GM12878 (cell line): ENCODE data around the gene ZDHHC11B. TPM values are rescaled to one million over a fixed set of nuclear protein-coding genes. Genes with fewer than 3 reads are reported as not detected.
"Not testable (repeated sequence)": the region's sequence is repeated elsewhere in the genome, so short reads cannot be mapped to it uniquely, and the experiment has no call there.

Experiments
- ATAC-seq: fragments of 200-7000 bp; cut with Tn5 transposase; 3 replicates; pipeline ENCODE4 v1.9.1; 2020; ENCODE audit warnings: mild to moderate bottlenecking, moderate library complexity
- BruUV-seq: library from RNA; stranded (reverse); fragments of 400-500 nt; replicated peaks from 2 replicates; lab custom pipeline; 2021; lab: Mats Ljungman, UMichigan
- CTCF ChIA-PET: fragments of 300-600 bp; sonication (Branson Sonifier 250); formaldehyde crosslinking; extraction: SDS; loops from one replicate; lab custom pipeline; 2021; ENCODE audit warnings: inconsistent platforms; lab: Yijun Ruan, JAX
- POLR2A ChIA-PET: fragments of 350-600 bp; formaldehyde crosslinking; extraction: SDS; loops from one replicate; lab custom pipeline; 2021; ENCODE audit warnings: inconsistent platforms; lab: Charles Lee
- RAD21 ChIA-PET: fragments of 300-600 bp; sonication (Branson Sonifier 250); formaldehyde crosslinking; loops from one replicate; lab custom pipeline; 2023; ENCODE audit warnings: antibody characterized with exemption; ENCODE audit not compliant: unreplicated experiment; lab: Charles Lee
- SMC1A ChIA-PET: fragments of 300-600 bp; sonication (Branson Sonifier 250); formaldehyde crosslinking; loops from one replicate; lab custom pipeline; 2023; ENCODE audit not compliant: unreplicated experiment, uncharacterized antibody; lab: Charles Lee
- DNase-seq: peaks from one replicate; pipeline ENCODE4 v3.0.0-alpha.2; 2011; ENCODE audit warnings: low read depth, low spot score
- FAIRE-seq: peaks from 3 replicates; lab custom pipeline; 2011; peaks lifted over from hg19 to GRCh38; lab: Jason Lieb, UNC
- H2AFZ ChIP-seq: 2 replicates; pipeline ENCODE4 v1.6.0; 2011; ENCODE audit warnings: low read depth, low read length, control low read depth; ENCODE audit not compliant: control insufficient read depth
- H3K27ac ChIP-seq: 2 replicates; pipeline ENCODE4 v1.5.1; 2011; ENCODE audit warnings: control low read depth; ENCODE audit not compliant: control insufficient read depth, insufficient read depth
- H3K27me3 ChIP-seq, 2 experiments: replicated peaks in 1 of 2; 2 replicates each; pipeline versions ENCODE4 v1.6.0 to v1.6.1; 2011; ENCODE audit warnings: low read length in 1 of 2; ENCODE audit not compliant: control insufficient read depth in 2 of 2, insufficient read depth in 2 of 2
- H3K36me3 ChIP-seq, 2 experiments: 2 replicates each; pipeline ENCODE4 v1.5.1; 2011; ENCODE audit warnings: low read length in 1 of 2; ENCODE audit not compliant: control insufficient read depth in 2 of 2, insufficient read depth in 2 of 2
- H3K4me1 ChIP-seq: 2 replicates; pipeline ENCODE4 v1.6.1; 2011; ENCODE audit warnings: mild to moderate bottlenecking, low read length, moderate library complexity, mixed read lengths; ENCODE audit not compliant: control insufficient read depth, insufficient read depth
- H3K4me2 ChIP-seq: 2 replicates; pipeline ENCODE4 v1.6.0; 2011; ENCODE audit warnings: control low read depth; ENCODE audit not compliant: control insufficient read depth, insufficient read depth
- H3K4me3 ChIP-seq: fragments of 200-600 bp; sonication (generic); 2 replicates; pipeline ENCODE4 v1.5.1; 2016
- H3K79me2 ChIP-seq: 2 replicates; pipeline ENCODE4 v1.6.0; 2011; ENCODE audit warnings: low read length; ENCODE audit not compliant: control insufficient read depth, insufficient read depth
- H3K9ac ChIP-seq: 2 replicates; pipeline ENCODE4 v1.8.0; 2011; ENCODE audit warnings: low read length, control low read depth, mixed read lengths; ENCODE audit not compliant: control insufficient read depth, insufficient read depth
- H3K9me3 ChIP-seq: replicated peaks from 3 replicates; pipeline ENCODE4 v1.5.1; 2011; ENCODE audit warnings: mild to moderate bottlenecking, low read length; ENCODE audit not compliant: control insufficient read depth, insufficient read depth
- H4K20me1 ChIP-seq: 2 replicates; pipeline ENCODE4 v1.6.0; 2011; ENCODE audit not compliant: control insufficient read depth, insufficient read depth
- HDGF ChIP-seq: fragments of 450-650 bp; IDR thresholded peaks from 2 replicates; pipeline ENCODE4 v1.6.1; 2016; ENCODE audit warnings: antibody characterized with exemption
- NBN ChIP-seq: fragments of 450-650 bp; IDR thresholded peaks from 2 replicates; pipeline ENCODE4 v1.6.1; 2016
- RELA ChIP-seq: fragments of 450-650 bp; IDR thresholded peaks from 2 replicates; pipeline ENCODE4 v1.8.0; 2014; ENCODE audit warnings: borderline replicate concordance; ENCODE audit not compliant: partially characterized antibody
- RELB ChIP-seq: fragments of 450-650 bp; IDR thresholded peaks from 2 replicates; pipeline ENCODE4 v1.6.1; 2017; ENCODE audit warnings: low read depth, mild to moderate bottlenecking, moderate library complexity
- SMARCA5 ChIP-seq: fragments of 450-650 bp; IDR thresholded peaks from 2 replicates; pipeline ENCODE4 v1.6.1; 2017; ENCODE audit warnings: mild to moderate bottlenecking
- WGBS: methylation state at CpG from one replicate; pipeline ENCODE4 v1.1.6; 2016; ENCODE audit warnings: low lambda C conversion rate; ENCODE audit not compliant: insufficient replicate concordance, insufficient coverage; ENCODE audit errors: missing lambda C conversion rate; 5-methylcytosine and 5-hydroxymethylcytosine counted together
- in situ Hi-C: fragments of 300-500 bp; cut with MboI; formaldehyde crosslinking; loops from 9 replicates; pipeline ENCODE4 v1.14.3; 2018; ENCODE audit warnings: mixed read lengths
- intact Hi-C: fragments of 100-400 bp; cut with micrococcal nuclease; formaldehyde crosslinking; loops from one replicate; pipeline ENCODE4 v1.14.2; 2022; ENCODE audit not compliant: unreplicated experiment
- polyA plus RNA-seq, 11 experiments: library from polyadenylated mRNA; depleted of rRNA in 4 of 11; unstranded in 6 of 11; stranded (reverse) in 5 of 11; fragments of >200 nt; fragmentation: Nextera tagmentation in 4 of 11; fragmentation: Illumina TruSeq in 1 of 11; extraction: Ambion mirVana in 4 of 11; extraction: Trizol in 1 of 11; gene quantifications; 1 replicate in 1 of 11; 2 replicates in 10 of 11; pipeline versions ENCODE4 v1.2.1 to v1.2.3, GENCODE V29; 2011 to 2016; ENCODE audit warnings: inconsistent platforms in 2 of 11, missing spikeins in 2 of 11, low read depth in 1 of 11
- total RNA-seq, 4 experiments: library from RNA; depleted of rRNA in 3 of 4; stranded (reverse); fragments of >200 nt in 3 of 4; fragmentation: Illumina TruSeq in 1 of 4; extraction: Trizol in 1 of 4; gene quantifications; 2 replicates each; pipeline versions ENCODE4 v1.2.1 to v1.2.3, GENCODE V29; 2013 to 2021

The ZDHHC11B gene
- total and polyA plus RNA-seq, 10 of the 15 experiments (the other 5 are each of a cell fraction or from before 2014, with no cell fraction given) = 0.01 to 0.10 (median 0.09) TPM; not detected in 7

GRCh38 chr5:754143-754632 is 30.3 kb downstream of the ZDHHC11B start:
- DNase-seq (peak; percentile 48), FAIRE-seq (peak; percentile 91), ATAC-seq (peak; percentile 61)
- H3K9ac ChIP-seq, H3K79me2 ChIP-seq, CTCF ChIA-PET, H3K9me3 ChIP-seq, H3K4me3 ChIP-seq, RAD21 ChIA-PET, H4K20me1 ChIP-seq, H3K27me3 ChIP-seq, SMC1A ChIA-PET, BruUV-seq, POLR2A ChIA-PET, H3K36me3 ChIP-seq, H3K4me1 ChIP-seq, H3K27ac ChIP-seq, H3K4me2 ChIP-seq, H2AFZ ChIP-seq: not testable (repeated sequence)
- intact Hi-C loops (loop anchor here (2.0 kb wide), 1 partner anchor 97 kb away; the partner anchor contains the start of gene ZDHHC11), in situ Hi-C loops (loop anchor here (5.0 kb wide), 1 partner anchor 98 kb away; the partner anchor contains the start of gene ZDHHC11)
- TF ChIP-seq RELA = peak; percentile 72
- TF ChIP-seq HDGF = 0 out of 2 replicates have a peak, but pooled peaks have one; percentile 31
- TF ChIP-seq RELB = peak; percentile 53; the same call in 1 of the 2 replicates
- peak; percentile 62; the same call in 1 of the 2 replicates for TF ChIP-seq SMARCA5
- peak; percentile 81 for TF ChIP-seq NBN
- WGBS = under 1% methylated on average over 16 of the region's 16 CpGs

GRCh38 chr5:753567-754142 is 30.9 kb downstream of the ZDHHC11B start:
- in situ Hi-C loops = loop anchor here (5.0 kb wide), 1 partner anchor 99 kb away; the partner anchor contains the start of gene ZDHHC11
- H3K27ac ChIP-seq, H3K4me3 ChIP-seq, H3K9ac ChIP-seq, H3K9me3 ChIP-seq, H3K27me3 ChIP-seq, H3K79me2 ChIP-seq, POLR2A ChIA-PET, H2AFZ ChIP-seq, DNase-seq, BruUV-seq, H3K4me2 ChIP-seq, SMC1A ChIA-PET, FAIRE-seq, RAD21 ChIA-PET, H3K4me1 ChIP-seq, H3K36me3 ChIP-seq, H4K20me1 ChIP-seq, CTCF ChIA-PET: not testable (repeated sequence)
- ATAC-seq = peak; percentile 37
- 34% methylated on average over 16 of the region's 19 CpGs for WGBS
- intact Hi-C loops = loop anchor here (2.0 kb wide), 1 partner anchor 97 kb away; the partner anchor contains the start of gene ZDHHC11

- H3K4me1 ChIP-seq, intact Hi-C loops, DNase-seq, H4K20me1 ChIP-seq, H3K27me3 ChIP-seq, RAD21 ChIA-PET, BruUV-seq, CTCF ChIA-PET, H3K4me2 ChIP-seq, H3K27ac ChIP-seq, FAIRE-seq, H3K9ac ChIP-seq, H2AFZ ChIP-seq, H3K79me2 ChIP-seq, H3K9me3 ChIP-seq, SMC1A ChIA-PET, POLR2A ChIA-PET, ATAC-seq, H3K36me3 ChIP-seq, H3K4me3 ChIP-seq: not testable (repeated sequence)
- in situ Hi-C loops = loop anchor here (5.0 kb wide), 1 partner anchor 100 kb away; the partner anchor contains the start of gene ZDHHC11
- WGBS = 70% methylated on average over 13 of the region's 20 CpGs
These were observed 31.9 kb downstream of the ZDHHC11B start for GRCh38 chr5:752532-753115.
